ENCODE measurements around the gene CILP. TPM values are rescaled to one million over a fixed set of nuclear protein-coding genes. Genes with fewer than 3 reads are reported as not detected.

Gene CILP
- total RNA-seq, 1 donor from 2014 or later = 10.2 TPM

- Histone ChIP-seq H3K4me1 (peaks cover 3% of the 10 kb centered on the region), H3K27me3 (ENCODE audit: low read depth) (no peaks in the 10 kb centered on the region), H3K36me3 (no peaks in the 10 kb centered on the region), H3K9me3 (no peaks in the 10 kb centered on the region), H3K4me3 (no peak overlapping the region), H3K27ac (no peak overlapping the region)
- intact Hi-C loops (cut with DNase I) = no loop called here
- ATAC-seq = no peak
- DNase-seq = no peak
- no peak for TF ChIP-seq CTCF (IDR thresholded peaks at IDR 0.05)
Measured at GRCh38 chr15:65207280-65207840, 3.9 kb downstream of the CILP start.

GRCh38 chr15:65206750-65207149 is 4.5 kb downstream of the CILP start:
- no peaks in the 10 kb centered on the region for H3K27me3 ChIP-seq (ENCODE audit: low read depth)
- TF ChIP-seq CTCF (IDR thresholded peaks at IDR 0.05) = no peak
- intact Hi-C loops (cut with DNase I) = no loop called here
- H3K4me1 ChIP-seq = peaks cover 3% of the 10 kb centered on the region
- no peaks in the 10 kb centered on the region for H3K9me3 ChIP-seq
- no peak overlapping the region for H3K27ac ChIP-seq
- no peak for DNase-seq
- H3K36me3 ChIP-seq = no peaks in the 10 kb centered on the region
- H3K4me3 ChIP-seq = no peak overlapping the region
- no peak for ATAC-seq

- Histone ChIP-seq H3K27me3 (ENCODE audit: low read depth) (no peaks in the 10 kb centered on the region), H3K4me1 (no peaks in the 10 kb centered on the region), H3K9me3 (no peaks in the 10 kb centered on the region), H3K36me3 (no peaks in the 10 kb centered on the region), H3K27ac (no peak overlapping the region), H3K4me3 (no peak overlapping the region)
- ATAC-seq = peak in 1 of 2 donors; percentile 14
- intact Hi-C loops (cut with DNase I) = no loop called here
- no peak for TF ChIP-seq CTCF (IDR thresholded peaks at IDR 0.05)
- DNase-seq = no peak
Measured at GRCh38 chr15:65204931-65205660, 6.2 kb downstream of the CILP start.

- Histone ChIP-seq H3K4me1 (no peaks in the 10 kb centered on the region), H3K27me3 (ENCODE audit: low read depth) (no peaks in the 10 kb centered on the region), H3K36me3 (no peaks in the 10 kb centered on the region), H3K4me3 (no peak overlapping the region), H3K9me3 (no peaks in the 10 kb centered on the region), H3K27ac (no peak overlapping the region)
- ATAC-seq (no peak), DNase-seq (no peak)
- TF ChIP-seq CTCF (IDR thresholded peaks at IDR 0.05) = no peak
- intact Hi-C loops (cut with DNase I) = no loop called here
Measured at GRCh38 chr15:65204236-65204930, 6.9 kb downstream of the CILP start.

GRCh38 chr15:65201918-65202317 is 9.4 kb downstream of the CILP start:
- no peak overlapping the region for H3K4me3 ChIP-seq
- no peak for TF ChIP-seq CTCF (IDR thresholded peaks at IDR 0.05)
- intact Hi-C loops (cut with DNase I) = no loop called here
- ATAC-seq (no peak), DNase-seq (no peak)
- no peak overlapping the region for H3K27ac ChIP-seq
- H3K9me3 ChIP-seq = no peaks in the 10 kb centered on the region
- H3K27me3 ChIP-seq (ENCODE audit: low read depth) = no peaks in the 10 kb centered on the region
- H3K4me1 ChIP-seq = no peaks in the 10 kb centered on the region
- H3K36me3 ChIP-seq = no peaks in the 10 kb centered on the region
